Skeletal muscle cell (primary cell): Measurements from ENCODE around the gene LACRT.
"Not testable (repeated sequence)": the region's sequence is repeated elsewhere in the genome, so short reads cannot be mapped to it uniquely, and the experiment has no call there.

Experiments
- DNase-seq: peaks from one replicate; pipeline ENCODE4 v3.0.0-alpha.2; 2010; ENCODE audit warnings: low read depth
- H3K4me3 ChIP-seq: 2 replicates; pipeline ENCODE4 v1.5.1; 2011; ENCODE audit warnings: low read depth, mild to moderate bottlenecking, control low read depth, low read length, moderate library complexity

LACRT gene

GRCh38 chr12:54641554-54641953 lies 6.9 kb upstream of the LACRT start:
- no peak for DNase-seq
- no peak overlapping the region for H3K4me3 ChIP-seq

GRCh38 chr12:54641089-54641488 lies 6.4 kb upstream of the LACRT start:
- no peak overlapping the region for H3K4me3 ChIP-seq
- no peak for DNase-seq

DNA sequence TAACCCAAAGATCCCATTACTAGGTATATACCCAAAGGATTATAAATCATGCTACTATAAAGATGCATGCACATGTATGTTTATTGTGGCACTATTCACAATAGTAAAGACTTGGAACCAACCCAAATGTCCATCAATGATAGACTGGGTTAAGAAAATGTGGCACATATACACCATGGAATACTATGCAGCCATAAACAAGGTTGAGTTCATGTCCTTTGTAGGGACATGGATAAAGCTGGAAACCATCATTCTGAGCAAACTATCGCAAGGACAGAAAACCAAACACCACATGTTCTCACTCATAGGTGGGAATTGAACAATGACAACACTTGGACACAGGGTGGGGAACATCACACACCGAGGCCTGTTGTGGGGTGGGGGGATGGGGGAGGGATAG lies 4.4 kb upstream of the LACRT start:
- DNase-seq, H3K4me3 ChIP-seq: not testable (repeated sequence)

DNA sequence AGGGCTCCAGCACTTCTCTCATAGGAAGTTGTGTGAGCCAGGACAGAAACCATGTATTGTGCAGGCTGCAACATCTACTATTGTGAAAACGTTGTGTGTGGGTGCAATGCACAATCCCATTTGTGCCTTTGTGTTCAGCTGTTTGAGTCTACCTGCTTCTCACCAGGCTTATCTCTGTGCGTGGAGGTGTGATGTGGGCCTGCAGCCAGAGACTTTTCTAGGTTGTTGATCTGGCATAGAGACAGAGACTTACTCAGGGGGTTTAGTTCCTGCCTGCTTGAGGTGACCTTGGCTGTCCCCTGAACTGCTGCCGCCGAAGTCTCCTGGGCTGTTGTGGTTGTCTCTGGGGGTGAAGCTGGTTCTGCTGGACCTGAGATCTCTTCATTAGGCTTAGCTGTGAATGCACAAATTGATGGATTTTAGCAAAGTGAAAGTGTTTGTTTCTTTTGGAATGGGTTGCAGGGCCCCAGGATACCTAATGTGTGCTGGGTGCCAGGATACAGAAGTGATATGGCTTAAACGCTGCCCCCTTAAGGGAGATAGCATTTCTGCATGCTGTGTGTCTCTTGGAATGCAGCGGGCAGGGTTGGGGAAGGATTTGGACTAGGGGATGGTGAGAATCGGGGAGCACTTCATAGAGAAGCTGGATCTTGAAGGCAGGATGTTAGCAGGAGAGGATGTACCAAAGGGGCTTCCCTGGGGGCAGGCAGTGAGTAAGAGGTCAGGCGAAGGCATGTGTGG lies 2.5 kb downstream of the LACRT start:
- H3K4me3 ChIP-seq, result no peak overlapping the region
- DNase-seq, result no peak

DNA sequence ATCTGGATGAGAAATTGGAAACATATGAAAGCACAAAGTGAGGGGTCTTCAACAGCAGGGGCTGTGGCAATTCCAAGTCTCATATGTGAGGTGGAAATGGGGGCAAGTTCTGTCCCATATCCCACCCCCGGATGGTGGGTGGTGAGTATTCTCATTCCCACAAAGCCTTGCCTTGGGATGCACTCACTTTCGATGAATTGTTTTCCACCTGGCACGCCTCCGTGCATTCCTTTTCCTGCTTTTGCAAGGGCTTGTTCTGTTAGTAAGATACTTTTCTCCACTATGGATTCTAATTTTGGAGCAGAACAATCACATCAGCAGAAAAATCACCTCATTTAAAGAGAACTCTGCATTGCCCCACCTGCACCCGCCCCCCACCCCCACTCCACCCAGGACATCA lies 3.1 kb downstream of the LACRT start:
- no peak overlapping the region for H3K4me3 ChIP-seq
- no peak for DNase-seq

GRCh38 chr12:54629925-54630324 lies 4.8 kb downstream of the LACRT start:
- no peak for DNase-seq
- H3K4me3 ChIP-seq, result no peak overlapping the region

GRCh38 chr12:54628186-54628846 lies 6.4 kb downstream of the LACRT start:
- no peak for DNase-seq
- H3K4me3 ChIP-seq, result no peak overlapping the region

GRCh38 chr12:54627304-54627703 lies 7.4 kb downstream of the LACRT start:
- no peak overlapping the region for H3K4me3 ChIP-seq
- no peak for DNase-seq

GRCh38 chr12:54625598-54625997 lies 9.1 kb downstream of the LACRT start:
- DNase-seq, result no peak
- no peak overlapping the region for H3K4me3 ChIP-seq

DNA sequence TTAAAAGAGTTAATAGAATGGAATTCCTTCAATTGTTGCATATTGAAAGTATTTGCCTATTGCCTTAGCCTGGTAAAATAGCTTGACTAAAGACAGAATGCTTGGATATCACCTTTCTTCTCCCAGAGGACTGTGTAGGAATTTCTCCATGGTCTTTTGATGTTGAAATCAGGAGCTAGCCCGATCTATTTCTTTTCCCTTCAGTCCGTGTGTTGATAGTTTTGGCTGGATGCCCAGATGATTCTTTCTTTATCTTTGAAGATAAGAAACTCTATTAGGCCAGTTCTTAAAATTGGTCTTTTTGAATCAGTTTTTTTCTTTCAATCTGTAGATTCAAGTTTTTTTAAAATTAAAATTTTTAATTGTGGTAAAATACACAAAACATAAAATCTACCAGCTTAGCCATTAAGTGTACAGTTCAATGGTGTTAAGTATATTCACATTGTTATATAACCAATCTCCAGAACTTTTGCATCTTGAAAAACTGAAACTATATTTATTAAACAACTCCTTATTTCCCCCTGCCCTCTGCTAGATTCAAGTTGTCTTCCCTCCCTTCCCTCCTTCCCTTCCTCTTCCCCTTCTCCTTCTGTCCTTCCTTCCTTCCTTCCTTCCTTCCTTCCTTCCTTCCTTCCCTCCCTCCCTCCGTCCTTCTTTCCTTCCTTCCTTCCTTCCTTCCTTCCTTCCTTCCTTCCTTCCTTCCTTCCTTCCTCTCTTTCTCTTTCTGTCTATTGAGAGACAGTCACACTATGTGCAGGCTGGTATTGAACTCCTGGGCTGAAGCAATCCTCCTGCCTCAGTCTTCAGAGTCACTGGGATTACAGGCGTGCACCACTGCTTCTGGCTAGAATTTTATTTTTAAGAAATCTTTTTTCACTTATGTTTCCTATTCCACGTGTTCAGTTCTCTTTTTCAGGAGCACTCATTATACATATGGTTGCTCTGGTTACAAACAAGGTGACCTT lies 10.1 kb downstream of the LACRT start:
- no peak overlapping the region for H3K4me3 ChIP-seq
- no peak for DNase-seq

- H3K4me3 ChIP-seq, result no peak overlapping the region
- peak; percentile 3 for DNase-seq
Measured at GRCh38 chr12:54622463-54623183, 12.1 kb downstream of the LACRT start.

GRCh38 chr12:54616933-54617680 lies 17.6 kb downstream of the LACRT start:
- H3K4me3 ChIP-seq, result no peak overlapping the region
- no peak for DNase-seq

- no peak for DNase-seq
- H3K4me3 ChIP-seq, result no peak overlapping the region
Measured at GRCh38 chr12:54612225-54612750, 22.4 kb downstream of the LACRT start.

DNA sequence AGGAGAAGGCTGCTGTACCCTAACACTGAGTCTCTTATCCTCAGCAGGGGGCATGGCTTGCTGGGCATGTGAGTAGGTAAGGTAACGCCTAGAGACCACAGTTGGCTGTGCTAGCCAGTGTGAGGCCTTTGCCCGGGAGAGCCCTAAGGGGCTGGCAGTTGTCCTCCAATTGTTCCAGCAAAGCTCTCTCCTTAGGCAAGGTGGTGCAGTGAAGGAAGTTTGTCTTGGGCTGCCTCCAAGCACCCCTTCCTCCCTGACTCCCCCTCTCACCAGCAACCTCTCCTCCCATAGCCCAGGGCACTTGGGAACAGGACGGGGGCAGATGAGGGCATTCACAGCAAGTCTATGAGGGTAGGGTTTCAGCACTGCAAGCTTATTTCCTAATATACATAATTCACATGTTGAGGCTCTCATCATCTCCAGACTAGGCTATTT lies 23.0 kb downstream of the LACRT start:
- DNase-seq, result no peak
- H3K4me3 ChIP-seq, result no peak overlapping the region

DNA sequence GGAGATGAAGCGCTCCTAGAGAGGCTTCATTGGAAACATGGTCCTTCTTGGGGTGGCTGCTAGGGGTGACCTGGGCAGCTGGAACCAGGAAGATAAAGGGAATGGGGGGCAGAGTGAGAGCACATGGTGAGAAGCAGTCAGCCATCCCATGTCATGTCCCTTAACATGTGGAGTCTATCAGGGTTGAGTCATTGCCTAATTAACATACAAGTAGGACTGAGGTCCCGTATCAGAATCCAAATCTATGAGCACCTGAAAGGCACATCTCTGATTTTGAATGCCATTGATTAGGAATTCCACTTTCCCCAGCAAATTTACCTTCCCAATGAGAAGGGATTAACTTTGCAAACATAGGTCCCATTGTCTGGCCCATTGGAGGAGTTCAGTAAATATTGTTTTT lies 25.9 kb downstream of the LACRT start:
- no peak for DNase-seq
- no peak overlapping the region for H3K4me3 ChIP-seq

GRCh38 chr12:54608156-54608555 lies 26.5 kb downstream of the LACRT start:
- no peak for DNase-seq
- H3K4me3 ChIP-seq, result no peak overlapping the region

DNA sequence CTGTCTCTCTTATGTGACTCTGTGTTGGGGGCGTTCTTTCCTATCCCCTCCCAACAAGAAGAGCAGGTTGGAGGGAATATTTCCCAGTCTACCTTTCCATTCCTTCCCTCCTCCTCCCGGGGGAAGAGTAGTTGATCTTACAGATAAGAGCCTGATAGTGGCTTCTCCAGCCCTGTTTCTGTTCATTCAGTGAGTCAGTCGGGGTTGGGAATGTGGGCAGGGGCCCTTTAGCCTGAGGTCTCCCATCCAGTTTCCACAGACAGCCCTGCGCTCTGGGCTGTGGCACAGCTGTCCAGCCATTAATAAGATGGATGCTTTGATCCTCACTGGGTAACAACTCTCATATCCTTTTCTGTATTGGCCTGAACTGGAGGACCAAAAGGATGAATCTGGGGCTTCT lies 28.1 kb downstream of the LACRT start:
- no peak for DNase-seq
- H3K4me3 ChIP-seq, result no peak overlapping the region

DNA sequence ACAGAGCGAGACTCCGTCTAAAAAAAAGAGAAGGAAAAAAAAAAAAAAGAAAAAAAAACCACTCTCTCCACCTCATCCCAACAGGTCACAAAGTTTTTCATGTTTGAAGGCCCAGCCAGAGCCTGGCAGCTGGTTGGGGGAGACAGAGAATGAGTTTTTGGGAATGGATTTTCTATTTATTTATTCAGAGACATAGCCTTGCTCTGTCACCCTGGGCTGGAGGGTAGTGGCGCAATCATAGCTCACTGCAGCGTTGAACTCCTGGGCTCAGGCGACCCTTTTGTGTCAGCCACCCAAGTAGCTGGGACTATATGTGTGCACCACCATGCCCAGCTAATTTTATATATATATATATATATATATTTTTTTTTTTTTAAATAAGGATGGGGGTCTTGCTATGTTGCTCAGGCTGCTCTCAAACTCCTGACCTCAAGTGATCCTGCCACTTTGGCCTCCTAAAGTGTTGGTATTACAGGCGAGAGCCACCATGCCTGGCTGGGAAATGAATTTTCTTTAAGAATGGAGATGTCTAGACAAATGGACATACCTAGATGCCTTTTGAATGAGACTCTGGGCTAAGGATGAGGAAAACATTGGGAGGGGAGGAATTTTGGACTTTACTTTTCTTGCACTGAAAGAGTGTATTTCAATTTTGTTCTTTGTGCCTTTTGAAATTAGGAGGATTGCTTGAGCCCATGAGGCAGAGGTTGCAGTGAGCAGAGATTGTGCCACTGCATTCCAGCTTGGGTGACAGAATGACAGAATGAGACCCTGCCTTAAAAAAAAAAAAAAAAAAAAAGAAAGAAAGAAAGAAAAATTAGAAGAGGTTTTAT lies 29.3 kb downstream of the LACRT start:
- no peak for DNase-seq
- H3K4me3 ChIP-seq, result no peak overlapping the region
